ENCODE results near the gene AMOTL1.

The AMOTL1 gene

GRCh38 chr11:94766713-94767206 lies 1.4 kb upstream of the AMOTL1 start:
- no peak overlapping the region for H3K9ac ChIP-seq (ENCODE audit: low read length)

GRCh38 chr11:94767291-94767690 lies 865 bp upstream of the AMOTL1 start:
- H3K9ac ChIP-seq (ENCODE audit: low read length): no peak overlapping the region
- H3K4me3 ChIP-seq (ENCODE audit: low read length): peak overlapping the region; percentile 75
- peak overlapping the region; percentile 94 for H3K27ac ChIP-seq (ENCODE audit: low read depth, low read length)
- peaks cover 35% of the 10 kb centered on the region for H3K4me1 ChIP-seq (ENCODE audit: control insufficient read depth, insufficient read depth, low read length)
- no peaks in the 10 kb centered on the region for H3K27me3 ChIP-seq (ENCODE audit: control insufficient read depth, insufficient read depth, low read length)
- no peaks in the 10 kb centered on the region for H3K36me3 ChIP-seq (ENCODE audit: control insufficient read depth, insufficient read depth, low read length)

More at GRCh38 chr11:94766713-94767206, 1.4 kb upstream of the AMOTL1 start:
- no peak overlapping the region for H3K4me3 ChIP-seq (ENCODE audit: low read length)
- peaks cover 32% of the 10 kb centered on the region for H3K4me1 ChIP-seq (ENCODE audit: control insufficient read depth, insufficient read depth, low read length)
- H3K36me3 ChIP-seq (ENCODE audit: control insufficient read depth, insufficient read depth, low read length): no peaks in the 10 kb centered on the region
- H3K27me3 ChIP-seq (ENCODE audit: control insufficient read depth, insufficient read depth, low read length): no peaks in the 10 kb centered on the region
- peak overlapping the region; percentile 94 for H3K27ac ChIP-seq (ENCODE audit: low read depth, low read length)

GRCh38 chr11:94768602-94769541 lies 716 bp downstream of the AMOTL1 start:
- Histone ChIP-seq H3K27me3 (ENCODE audit: control insufficient read depth, insufficient read depth, low read length) (no peaks in the 10 kb centered on the region), H3K4me1 (ENCODE audit: control insufficient read depth, insufficient read depth, low read length) (peaks cover 32% of the 10 kb centered on the region), H3K4me3 (ENCODE audit: low read length) (peak overlapping the region; percentile 75), H3K36me3 (ENCODE audit: control insufficient read depth, insufficient read depth, low read length) (no peaks in the 10 kb centered on the region), H3K27ac (ENCODE audit: low read depth, low read length) (peak overlapping the region; percentile 94), H3K9ac (ENCODE audit: low read length) (peak overlapping the region; percentile 74)

- Histone ChIP-seq H3K4me1 (ENCODE audit: control insufficient read depth, insufficient read depth, low read length) (peaks cover 38% of the 10 kb centered on the region), H3K9ac (ENCODE audit: low read length) (peak overlapping the region; percentile 19), H3K36me3 (ENCODE audit: control insufficient read depth, insufficient read depth, low read length) (no peaks in the 10 kb centered on the region), H3K4me3 (ENCODE audit: low read length) (peak overlapping the region; percentile 75), H3K27ac (ENCODE audit: low read depth, low read length) (peak overlapping the region; percentile 94), H3K27me3 (ENCODE audit: control insufficient read depth, insufficient read depth, low read length) (no peaks in the 10 kb centered on the region)
Observed at GRCh38 chr11:94769880-94770279, 1.7 kb downstream of the AMOTL1 start.

- peak overlapping the region; percentile 94 for H3K27ac ChIP-seq (ENCODE audit: low read depth, low read length)
- H3K27me3 ChIP-seq (ENCODE audit: control insufficient read depth, insufficient read depth, low read length): no peaks in the 10 kb centered on the region
- H3K4me1 ChIP-seq (ENCODE audit: control insufficient read depth, insufficient read depth, low read length): peaks cover 41% of the 10 kb centered on the region
- no peaks in the 10 kb centered on the region for H3K36me3 ChIP-seq (ENCODE audit: control insufficient read depth, insufficient read depth, low read length)
- peak overlapping the region; percentile 75 for H3K4me3 ChIP-seq (ENCODE audit: low read length)
- no peak overlapping the region for H3K9ac ChIP-seq (ENCODE audit: low read length)
Observed at GRCh38 chr11:94770563-94771120, 2.5 kb downstream of the AMOTL1 start.

- peak overlapping the region; percentile 94 for H3K27ac ChIP-seq (ENCODE audit: low read depth, low read length)
- no peak overlapping the region for H3K4me3 ChIP-seq (ENCODE audit: low read length)
- no peaks in the 10 kb centered on the region for H3K27me3 ChIP-seq (ENCODE audit: control insufficient read depth, insufficient read depth, low read length)
- peaks cover 42% of the 10 kb centered on the region for H3K4me1 ChIP-seq (ENCODE audit: control insufficient read depth, insufficient read depth, low read length)
- no peak overlapping the region for H3K9ac ChIP-seq (ENCODE audit: low read length)
- H3K36me3 ChIP-seq (ENCODE audit: control insufficient read depth, insufficient read depth, low read length): no peaks in the 10 kb centered on the region
Observed at GRCh38 chr11:94771390-94771789, 3.2 kb downstream of the AMOTL1 start.

GRCh38 chr11:94771951-94772350 lies 3.8 kb downstream of the AMOTL1 start:
- no peaks in the 10 kb centered on the region for H3K27me3 ChIP-seq (ENCODE audit: control insufficient read depth, insufficient read depth, low read length)

GRCh38 chr11:94773842-94774241 lies 5.7 kb downstream of the AMOTL1 start:
- H3K9ac ChIP-seq (ENCODE audit: low read length): no peak overlapping the region
- H3K4me1 ChIP-seq (ENCODE audit: control insufficient read depth, insufficient read depth, low read length): peaks cover 38% of the 10 kb centered on the region
- H3K27me3 ChIP-seq (ENCODE audit: control insufficient read depth, insufficient read depth, low read length): no peaks in the 10 kb centered on the region
- H3K36me3 ChIP-seq (ENCODE audit: control insufficient read depth, insufficient read depth, low read length): no peaks in the 10 kb centered on the region
- H3K27ac ChIP-seq (ENCODE audit: low read depth, low read length): peak overlapping the region; percentile 10
- no peak overlapping the region for H3K4me3 ChIP-seq (ENCODE audit: low read length)

More at GRCh38 chr11:94771951-94772350, 3.8 kb downstream of the AMOTL1 start:
- H3K4me3 ChIP-seq (ENCODE audit: low read length): no peak overlapping the region
- H3K4me1 ChIP-seq (ENCODE audit: control insufficient read depth, insufficient read depth, low read length): peaks cover 44% of the 10 kb centered on the region
- no peaks in the 10 kb centered on the region for H3K36me3 ChIP-seq (ENCODE audit: control insufficient read depth, insufficient read depth, low read length)
- H3K9ac ChIP-seq (ENCODE audit: low read length): no peak overlapping the region
- peak overlapping the region; percentile 94 for H3K27ac ChIP-seq (ENCODE audit: low read depth, low read length)

GRCh38 chr11:94774345-94774744 lies 6.2 kb downstream of the AMOTL1 start:
- no peak overlapping the region for H3K4me3 ChIP-seq (ENCODE audit: low read length)
- no peaks in the 10 kb centered on the region for H3K27me3 ChIP-seq (ENCODE audit: control insufficient read depth, insufficient read depth, low read length)
- H3K27ac ChIP-seq (ENCODE audit: low read depth, low read length): peak overlapping the region; percentile 58
- no peak overlapping the region for H3K9ac ChIP-seq (ENCODE audit: low read length)
- peaks cover 38% of the 10 kb centered on the region for H3K4me1 ChIP-seq (ENCODE audit: control insufficient read depth, insufficient read depth, low read length)
- no peaks in the 10 kb centered on the region for H3K36me3 ChIP-seq (ENCODE audit: control insufficient read depth, insufficient read depth, low read length)

GRCh38 chr11:94775567-94776327 lies 7.6 kb downstream of the AMOTL1 start:
- Histone ChIP-seq H3K27me3 (ENCODE audit: control insufficient read depth, insufficient read depth, low read length) (no peaks in the 10 kb centered on the region), H3K4me1 (ENCODE audit: control insufficient read depth, insufficient read depth, low read length) (peaks cover 41% of the 10 kb centered on the region), H3K36me3 (ENCODE audit: control insufficient read depth, insufficient read depth, low read length) (no peaks in the 10 kb centered on the region), H3K4me3 (ENCODE audit: low read length) (no peak overlapping the region), H3K27ac (ENCODE audit: low read depth, low read length) (peak overlapping the region; percentile 19), H3K9ac (ENCODE audit: low read length) (no peak overlapping the region)

- H3K9ac ChIP-seq (ENCODE audit: low read length): no peak overlapping the region
- peak overlapping the region; percentile 19 for H3K27ac ChIP-seq (ENCODE audit: low read depth, low read length)
- H3K27me3 ChIP-seq (ENCODE audit: control insufficient read depth, insufficient read depth, low read length): no peaks in the 10 kb centered on the region
- H3K4me3 ChIP-seq (ENCODE audit: low read length): no peak overlapping the region
- H3K36me3 ChIP-seq (ENCODE audit: control insufficient read depth, insufficient read depth, low read length): no peaks in the 10 kb centered on the region
- H3K4me1 ChIP-seq (ENCODE audit: control insufficient read depth, insufficient read depth, low read length): peaks cover 35% of the 10 kb centered on the region
Observed at GRCh38 chr11:94776351-94777321, 8.5 kb downstream of the AMOTL1 start.

Data from rectal smooth muscle tissue (tissue), 1 donor.